OCI-LY1 (cell line): ENCODE measurements around the gene ACTN4.

Experiments used
- EZH2 ChIP-seq: fragments of 200-600 bp; sonication (generic), shearing (Covaris generic); IDR thresholded peaks from 2 replicates; pipeline ENCODE4 v1.8.0; 2017; ENCODE audit warnings: borderline replicate concordance, mixed run types, mild to moderate bottlenecking, antibody characterized with exemption, low read length, moderate library complexity, mixed read lengths
- TF ChIP-seq, protein P1 (sequence below): fragments of 200-600 bp; sonication (generic), shearing (Covaris generic); IDR thresholded peaks from 2 replicates; pipeline ENCODE4 v1.5.1; 2017; ENCODE audit warnings: mild to moderate bottlenecking, antibody characterized with exemption, low read length, moderate library complexity, mixed read lengths

GRCh38 chr19:38743394-38744297 lies 96.2 kb downstream of the ACTN4 start:
- TF ChIP-seq, protein P1, sequence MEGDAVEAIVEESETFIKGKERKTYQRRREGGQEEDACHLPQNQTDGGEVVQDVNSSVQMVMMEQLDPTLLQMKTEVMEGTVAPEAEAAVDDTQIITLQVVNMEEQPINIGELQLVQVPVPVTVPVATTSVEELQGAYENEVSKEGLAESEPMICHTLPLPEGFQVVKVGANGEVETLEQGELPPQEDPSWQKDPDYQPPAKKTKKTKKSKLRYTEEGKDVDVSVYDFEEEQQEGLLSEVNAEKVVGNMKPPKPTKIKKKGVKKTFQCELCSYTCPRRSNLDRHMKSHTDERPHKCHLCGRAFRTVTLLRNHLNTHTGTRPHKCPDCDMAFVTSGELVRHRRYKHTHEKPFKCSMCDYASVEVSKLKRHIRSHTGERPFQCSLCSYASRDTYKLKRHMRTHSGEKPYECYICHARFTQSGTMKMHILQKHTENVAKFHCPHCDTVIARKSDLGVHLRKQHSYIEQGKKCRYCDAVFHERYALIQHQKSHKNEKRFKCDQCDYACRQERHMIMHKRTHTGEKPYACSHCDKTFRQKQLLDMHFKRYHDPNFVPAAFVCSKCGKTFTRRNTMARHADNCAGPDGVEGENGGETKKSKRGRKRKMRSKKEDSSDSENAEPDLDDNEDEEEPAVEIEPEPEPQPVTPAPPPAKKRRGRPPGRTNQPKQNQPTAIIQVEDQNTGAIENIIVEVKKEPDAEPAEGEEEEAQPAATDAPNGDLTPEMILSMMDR = no peak
- no peak for TF ChIP-seq EZH2
